Measurements from ENCODE around the gene INPP5D.

DNA sequence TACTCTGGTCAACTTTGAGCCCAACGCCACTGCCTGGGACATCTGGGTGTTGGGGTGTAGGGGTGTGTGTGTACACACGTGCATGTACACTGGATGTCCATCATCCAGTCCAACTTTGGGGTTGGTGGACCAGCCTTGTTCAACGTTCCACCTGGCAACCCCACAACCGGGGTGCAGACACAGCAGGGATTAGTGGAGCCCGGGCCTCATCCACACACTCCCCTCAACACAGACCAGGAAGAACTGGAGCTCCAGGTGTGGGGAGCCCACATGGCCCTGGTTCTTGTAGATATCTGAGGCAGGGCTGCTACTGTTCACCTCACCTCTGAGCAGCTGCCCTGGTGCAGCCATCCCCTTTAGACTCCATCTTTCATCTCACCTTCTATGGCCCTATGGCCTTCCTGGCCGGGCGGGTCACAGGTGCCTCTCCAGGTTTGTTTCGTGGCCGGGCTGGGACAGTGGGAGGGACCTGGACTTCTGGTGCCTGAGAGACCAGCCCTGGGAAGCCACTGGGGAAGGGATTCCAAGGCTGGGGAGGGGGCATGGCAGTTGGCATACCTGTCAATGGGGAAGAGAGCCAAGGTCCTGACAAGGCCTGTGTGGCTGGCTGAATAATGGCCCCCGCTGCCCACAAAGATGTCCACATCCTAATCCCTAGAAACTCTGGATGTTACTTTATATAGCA lies 20.2 kb upstream of the INPP5D start:
- TF ChIP-seq ADNP (CRISPR knock-in tag; IDR thresholded peaks at IDR 0.05) (no peak), STAT5B (CRISPR knock-in tag; IDR thresholded peaks at IDR 0.05) (no peak), JUND (CRISPR knock-in tag; IDR thresholded peaks at IDR 0.05) (no peak), ZSCAN31 (CRISPR knock-in tag; IDR thresholded peaks at IDR 0.05; ENCODE audit: low read depth) (no peak), MAFK (conservative IDR thresholded peaks at IDR 0.05 in 1 of 2, IDR thresholded peaks at IDR 0.05 in 1 of 2; ENCODE audit: low read length in 2 of 2) (no peak)
- TF ChIP-seq, protein P1, sequence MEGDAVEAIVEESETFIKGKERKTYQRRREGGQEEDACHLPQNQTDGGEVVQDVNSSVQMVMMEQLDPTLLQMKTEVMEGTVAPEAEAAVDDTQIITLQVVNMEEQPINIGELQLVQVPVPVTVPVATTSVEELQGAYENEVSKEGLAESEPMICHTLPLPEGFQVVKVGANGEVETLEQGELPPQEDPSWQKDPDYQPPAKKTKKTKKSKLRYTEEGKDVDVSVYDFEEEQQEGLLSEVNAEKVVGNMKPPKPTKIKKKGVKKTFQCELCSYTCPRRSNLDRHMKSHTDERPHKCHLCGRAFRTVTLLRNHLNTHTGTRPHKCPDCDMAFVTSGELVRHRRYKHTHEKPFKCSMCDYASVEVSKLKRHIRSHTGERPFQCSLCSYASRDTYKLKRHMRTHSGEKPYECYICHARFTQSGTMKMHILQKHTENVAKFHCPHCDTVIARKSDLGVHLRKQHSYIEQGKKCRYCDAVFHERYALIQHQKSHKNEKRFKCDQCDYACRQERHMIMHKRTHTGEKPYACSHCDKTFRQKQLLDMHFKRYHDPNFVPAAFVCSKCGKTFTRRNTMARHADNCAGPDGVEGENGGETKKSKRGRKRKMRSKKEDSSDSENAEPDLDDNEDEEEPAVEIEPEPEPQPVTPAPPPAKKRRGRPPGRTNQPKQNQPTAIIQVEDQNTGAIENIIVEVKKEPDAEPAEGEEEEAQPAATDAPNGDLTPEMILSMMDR (CRISPR knock-in tag; IDR thresholded peaks at IDR 0.05), result no peak
- TF ChIP-seq, protein P2, sequence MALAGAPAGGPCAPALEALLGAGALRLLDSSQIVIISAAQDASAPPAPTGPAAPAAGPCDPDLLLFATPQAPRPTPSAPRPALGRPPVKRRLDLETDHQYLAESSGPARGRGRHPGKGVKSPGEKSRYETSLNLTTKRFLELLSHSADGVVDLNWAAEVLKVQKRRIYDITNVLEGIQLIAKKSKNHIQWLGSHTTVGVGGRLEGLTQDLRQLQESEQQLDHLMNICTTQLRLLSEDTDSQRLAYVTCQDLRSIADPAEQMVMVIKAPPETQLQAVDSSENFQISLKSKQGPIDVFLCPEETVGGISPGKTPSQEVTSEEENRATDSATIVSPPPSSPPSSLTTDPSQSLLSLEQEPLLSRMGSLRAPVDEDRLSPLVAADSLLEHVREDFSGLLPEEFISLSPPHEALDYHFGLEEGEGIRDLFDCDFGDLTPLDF (CRISPR knock-in tag; IDR thresholded peaks at IDR 0.05), result no peak
